Esophagus muscularis mucosa (tissue), 3 donors: Measurements from ENCODE around the gene KRTAP1-4.

ENCODE experiments used
- CTCF ChIP-seq, 3 experiments: fragments of 200-600 bp in 2 of 3; fragments of 450-650 bp in 1 of 3; sonication (generic) in 2 of 3; IDR thresholded peaks; one replicate each; pipeline ENCODE4 v1.5.1; 2017 to 2019; ENCODE audit warnings: antibody characterized with exemption in 3 of 3, mild to moderate bottlenecking in 2 of 3, moderate library complexity in 1 of 3
- EP300 ChIP-seq: sonication (generic); formaldehyde crosslinking; IDR thresholded peaks from one replicate; pipeline ENCODE4 v1.6.1; 2017; ENCODE audit warnings: antibody characterized with exemption

GRCh38 chr17:41008811-41009210, 21.2 kb downstream of the KRTAP1-4 start, which contains the start of gene KRTAP3-1:
- TF ChIP-seq CTCF (IDR thresholded peaks at IDR 0.05) = no peak
- TF ChIP-seq EP300 = no peak
